Neuron (in vitro differentiated cells): ENCODE data around the gene DGCR8.

Experiments used
- H2AFZ ChIP-seq: one replicate; pipeline ENCODE4 v1.6.1; 2013; ENCODE audit warnings: low read depth, mild to moderate bottlenecking, inconsistent platforms, low read length, moderate library complexity
- H3K27me3 ChIP-seq: one replicate; pipeline ENCODE4 v1.6.1; 2013; ENCODE audit warnings: low read length; ENCODE audit not compliant: insufficient read depth
- H3K36me3 ChIP-seq: one replicate; pipeline ENCODE4 v1.6.1; 2013; ENCODE audit warnings: low read length; ENCODE audit not compliant: insufficient read depth
- H3K4me1 ChIP-seq: one replicate; pipeline ENCODE4 v1.6.1; 2013; ENCODE audit warnings: low read length; ENCODE audit not compliant: insufficient read depth
- H3K4me3 ChIP-seq: 2 replicates; pipeline ENCODE4 v1.5.1; 2013; ENCODE audit warnings: mild to moderate bottlenecking, low read length, moderate library complexity
- H3K9me3 ChIP-seq: one replicate; pipeline ENCODE4 v1.6.1; 2013; ENCODE audit warnings: low read length

The DGCR8 gene

GRCh38 chr22:20135806-20136602 lies 56.0 kb downstream of the DGCR8 start:
- Histone ChIP-seq H2AFZ (no peak overlapping the region), H3K9me3 (no peaks in the 10 kb centered on the region), H3K27me3 (no peaks in the 10 kb centered on the region), H3K36me3 (peaks cover 4% of the 10 kb centered on the region), H3K4me3 (no peak overlapping the region), H3K4me1 (peaks cover 19% of the 10 kb centered on the region)

GRCh38 chr22:20136603-20136873 lies 56.5 kb downstream of the DGCR8 start:
- Histone ChIP-seq H3K9me3 (no peaks in the 10 kb centered on the region), H3K36me3 (peaks cover 4% of the 10 kb centered on the region), H3K4me3 (no peak overlapping the region), H3K27me3 (no peaks in the 10 kb centered on the region), H3K4me1 (peaks cover 19% of the 10 kb centered on the region), H2AFZ (no peak overlapping the region)

DNA sequence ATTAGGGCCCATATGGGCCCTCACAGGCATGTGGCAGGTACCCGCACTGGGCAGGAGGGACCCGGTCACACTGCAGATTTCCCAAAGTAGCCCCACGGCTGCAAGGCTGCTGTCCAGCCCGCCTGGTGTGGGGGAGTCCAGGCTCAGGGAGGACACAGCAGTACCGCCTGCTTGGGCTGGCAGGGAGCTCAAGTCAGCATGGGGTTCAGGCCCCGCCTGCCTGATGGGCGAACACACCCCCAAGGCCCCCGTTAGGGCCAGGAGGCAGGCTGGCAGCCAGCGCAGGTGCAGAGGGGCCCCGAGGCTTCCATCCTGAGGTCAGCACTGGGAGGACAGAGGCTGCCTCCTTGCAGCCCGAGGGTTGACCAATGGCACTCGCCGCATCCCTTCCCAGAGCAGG lies 57.1 kb downstream of the DGCR8 start:
- Histone ChIP-seq H3K4me3 (no peak overlapping the region), H3K4me1 (peaks cover 18% of the 10 kb centered on the region), H3K36me3 (peaks cover 4% of the 10 kb centered on the region), H3K9me3 (no peaks in the 10 kb centered on the region), H2AFZ (no peak overlapping the region), H3K27me3 (no peaks in the 10 kb centered on the region)

GRCh38 chr22:20137671-20138416 lies 57.8 kb downstream of the DGCR8 start:
- H3K4me1 ChIP-seq = peaks cover 11% of the 10 kb centered on the region
- no peaks in the 10 kb centered on the region for H3K9me3 ChIP-seq

GRCh38 chr22:20138417-20138738 lies 58.3 kb downstream of the DGCR8 start:
- H3K4me3 ChIP-seq = no peak overlapping the region
- no peak overlapping the region for H2AFZ ChIP-seq
- H3K4me1 ChIP-seq = peaks cover 9% of the 10 kb centered on the region
- no peaks in the 10 kb centered on the region for H3K27me3 ChIP-seq
- no peaks in the 10 kb centered on the region for H3K9me3 ChIP-seq
- peaks cover 4% of the 10 kb centered on the region for H3K36me3 ChIP-seq

More at GRCh38 chr22:20137671-20138416, 57.8 kb downstream of the DGCR8 start:
- H3K36me3 ChIP-seq = peaks cover 4% of the 10 kb centered on the region
- H2AFZ ChIP-seq = no peak overlapping the region
- H3K27me3 ChIP-seq = no peaks in the 10 kb centered on the region
- no peak overlapping the region for H3K4me3 ChIP-seq

- Histone ChIP-seq H3K4me3 (no peak overlapping the region), H3K9me3 (no peaks in the 10 kb centered on the region), H3K27me3 (no peaks in the 10 kb centered on the region), H3K4me1 (peaks cover 9% of the 10 kb centered on the region), H2AFZ (no peak overlapping the region), H3K36me3 (peaks cover 4% of the 10 kb centered on the region)
Measured at GRCh38 chr22:20138868-20139267, 58.8 kb downstream of the DGCR8 start.

GRCh38 chr22:20139391-20140106 lies 59.5 kb downstream of the DGCR8 start:
- no peaks in the 10 kb centered on the region for H3K9me3 ChIP-seq
- H3K27me3 ChIP-seq = no peaks in the 10 kb centered on the region
- H3K4me1 ChIP-seq = peaks cover 9% of the 10 kb centered on the region
- H3K36me3 ChIP-seq = peaks cover 9% of the 10 kb centered on the region
- no peak overlapping the region for H2AFZ ChIP-seq
- no peak overlapping the region for H3K4me3 ChIP-seq

DNA sequence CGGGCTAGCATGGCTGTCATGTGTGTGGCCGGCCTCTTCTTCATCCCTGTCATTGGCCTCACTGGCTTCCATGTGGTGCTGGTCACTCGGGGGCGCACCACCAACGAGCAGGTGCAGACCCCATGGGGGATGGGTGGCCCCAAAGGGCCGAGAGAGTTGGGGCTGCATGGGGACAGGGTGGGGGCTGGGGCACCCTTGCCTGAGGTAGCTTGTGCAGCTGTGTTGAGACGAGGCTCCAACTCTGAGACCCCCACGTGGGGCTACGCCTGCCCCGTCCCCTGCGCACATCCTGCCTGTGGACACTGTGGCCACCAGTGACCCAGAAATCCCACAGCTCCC lies 60.0 kb downstream of the DGCR8 start:
- Histone ChIP-seq H3K4me3 (no peak overlapping the region), H3K4me1 (peaks cover 9% of the 10 kb centered on the region), H3K36me3 (peaks cover 9% of the 10 kb centered on the region), H3K9me3 (no peaks in the 10 kb centered on the region), H3K27me3 (no peaks in the 10 kb centered on the region), H2AFZ (no peak overlapping the region)

DNA sequence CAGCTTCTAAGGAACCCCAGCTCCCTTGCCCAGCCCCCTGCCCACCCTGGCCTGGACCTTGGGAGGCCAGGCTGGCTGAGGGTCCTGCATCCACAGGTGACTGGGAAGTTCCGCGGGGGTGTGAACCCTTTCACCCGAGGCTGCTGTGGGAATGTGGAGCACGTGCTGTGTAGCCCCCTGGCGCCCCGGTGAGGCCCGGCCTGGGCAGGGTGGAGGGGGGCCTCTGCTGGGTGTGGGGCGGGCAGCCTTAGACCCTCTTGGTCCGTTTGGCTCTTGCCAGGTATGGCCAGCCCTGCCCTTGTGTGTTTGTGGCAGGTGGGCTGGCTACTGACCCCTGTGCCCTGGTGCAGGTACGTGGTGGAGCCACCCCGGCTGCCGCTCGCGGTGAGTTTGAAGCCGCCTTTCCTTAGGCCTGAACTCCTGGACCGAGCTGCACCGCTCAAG lies 60.5 kb downstream of the DGCR8 start:
- H3K36me3 ChIP-seq = peaks cover 12% of the 10 kb centered on the region
- H3K9me3 ChIP-seq = no peaks in the 10 kb centered on the region
- no peaks in the 10 kb centered on the region for H3K27me3 ChIP-seq
- H3K4me1 ChIP-seq = peaks cover 11% of the 10 kb centered on the region
- H2AFZ ChIP-seq = no peak overlapping the region
- H3K4me3 ChIP-seq = no peak overlapping the region

- Histone ChIP-seq H3K9me3 (no peaks in the 10 kb centered on the region), H3K36me3 (peaks cover 14% of the 10 kb centered on the region), H3K4me1 (peaks cover 16% of the 10 kb centered on the region), H3K27me3 (no peaks in the 10 kb centered on the region), H2AFZ (no peak overlapping the region), H3K4me3 (no peak overlapping the region)
Measured at GRCh38 chr22:20141186-20142077, 61.4 kb downstream of the DGCR8 start.

GRCh38 chr22:20142711-20143621 lies 62.9 kb downstream of the DGCR8 start:
- no peaks in the 10 kb centered on the region for H3K9me3 ChIP-seq
- H3K36me3 ChIP-seq = peaks cover 14% of the 10 kb centered on the region
- no peaks in the 10 kb centered on the region for H3K27me3 ChIP-seq
- H3K4me3 ChIP-seq = no peak overlapping the region
- peaks cover 16% of the 10 kb centered on the region for H3K4me1 ChIP-seq
- H2AFZ ChIP-seq = no peak overlapping the region
